GM12875 (cell line): ENCODE measurements around the gene SPATA18.
"Not testable (repeated sequence)": the region's sequence is repeated elsewhere in the genome, so short reads cannot be mapped to it uniquely, and the experiment has no call there.

Experiments
- H3K4me3 ChIP-seq: one replicate; pipeline ENCODE4 v1.5.1; 2011; ENCODE audit warnings: low read depth, low read length, control low read depth
- CTCF ChIP-seq: IDR thresholded peaks from 2 replicates; pipeline ENCODE4 v1.5.1; 2011; ENCODE audit warnings: low read depth, mild to moderate bottlenecking, control low read depth, inconsistent platforms, low read length, moderate library complexity, borderline replicate concordance; ENCODE audit not compliant: insufficient read depth

SPATA18 gene

GRCh38 chr4:52071791-52072546, 20.9 kb downstream of the SPATA18 start:
- H3K4me3 ChIP-seq, result no peak overlapping the region
- no peak for TF ChIP-seq CTCF

GRCh38 chr4:52076731-52077130, 25.6 kb downstream of the SPATA18 start:
- no peak overlapping the region for H3K4me3 ChIP-seq
- TF ChIP-seq CTCF, result no peak

GRCh38 chr4:52079659-52080058, 28.6 kb downstream of the SPATA18 start:
- no peak overlapping the region for H3K4me3 ChIP-seq
- TF ChIP-seq CTCF, result no peak

- TF ChIP-seq CTCF, result no peak
- no peak overlapping the region for H3K4me3 ChIP-seq
Measured at GRCh38 chr4:52081216-52081615, 30.1 kb downstream of the SPATA18 start.

- H3K4me3 ChIP-seq, result not testable (repeated sequence)
Measured at GRCh38 chr4:52086425-52086824, 35.3 kb downstream of the SPATA18 start.

GRCh38 chr4:52091801-52092200, 40.7 kb downstream of the SPATA18 start:
- no peak for TF ChIP-seq CTCF
- H3K4me3 ChIP-seq, result no peak overlapping the region

- TF ChIP-seq CTCF, result no peak
- no peak overlapping the region for H3K4me3 ChIP-seq
Measured at GRCh38 chr4:52093466-52093865, 42.4 kb downstream of the SPATA18 start.
